ENCODE data around the gene CCDC91. TPM values are rescaled to one million over a fixed set of nuclear protein-coding genes. Genes with fewer than 3 reads are reported as not detected.

Gene CCDC91
- total RNA-seq, 2 donors from 2014 or later = 62.5 to 65.3 TPM

- no peak for DNase-seq
- H3K27me3 Mint-ChIP-seq = no peaks in the 10 kb centered on the region
- ATAC-seq = no peak
- H3K4me1 Mint-ChIP-seq = no peaks in the 10 kb centered on the region
- H3K4me3 Mint-ChIP-seq = no peak overlapping the region
- no peak overlapping the region for H3K27ac Mint-ChIP-seq
- peaks cover 2% of the 10 kb centered on the region for H3K36me3 Mint-ChIP-seq (ENCODE audit: low read depth)
- H3K9me3 ChIP-seq (ENCODE audit: control insufficient read depth, low read length, poor library complexity, severe bottlenecking) = no peaks in the 10 kb centered on the region
Observed at GRCh38 chr12:28570811-28571210, 380.6 kb downstream of the CCDC91 start.

- no peak overlapping the region for H3K27ac Mint-ChIP-seq
- DNase-seq (no peak), ATAC-seq (no peak)
- no peak overlapping the region for H3K4me3 Mint-ChIP-seq
- no peaks in the 10 kb centered on the region for H3K27me3 Mint-ChIP-seq
- no peaks in the 10 kb centered on the region for H3K36me3 Mint-ChIP-seq (ENCODE audit: low read depth)
- no peaks in the 10 kb centered on the region for H3K9me3 ChIP-seq (ENCODE audit: control insufficient read depth, low read length, poor library complexity, severe bottlenecking)
- no peaks in the 10 kb centered on the region for H3K4me1 Mint-ChIP-seq
Observed at GRCh38 chr12:28574746-28575592, 384.7 kb downstream of the CCDC91 start.

- no peak for ATAC-seq
Observed at GRCh38 chr12:28575593-28576205, 385.4 kb downstream of the CCDC91 start.

GRCh38 chr12:28578361-28578760 is 388.1 kb downstream of the CCDC91 start:
- no peak overlapping the region for H3K4me3 Mint-ChIP-seq
- H3K9me3 ChIP-seq (ENCODE audit: control insufficient read depth, low read length, poor library complexity, severe bottlenecking) = no peaks in the 10 kb centered on the region
- H3K36me3 Mint-ChIP-seq (ENCODE audit: low read depth) = no peaks in the 10 kb centered on the region
- no peak for ATAC-seq
- no peak overlapping the region for H3K27ac Mint-ChIP-seq
- H3K27me3 Mint-ChIP-seq = no peaks in the 10 kb centered on the region
- no peaks in the 10 kb centered on the region for H3K4me1 Mint-ChIP-seq
- DNase-seq = no peak

More at GRCh38 chr12:28575593-28576205, 385.4 kb downstream of the CCDC91 start:
- DNase-seq = no peak
- Mint-ChIP-seq H3K4me3 (no peak overlapping the region), H3K27me3 (no peaks in the 10 kb centered on the region), H3K4me1 (no peaks in the 10 kb centered on the region), H3K27ac (no peak overlapping the region), H3K36me3 (ENCODE audit: low read depth) (no peaks in the 10 kb centered on the region)
- no peaks in the 10 kb centered on the region for H3K9me3 ChIP-seq (ENCODE audit: control insufficient read depth, low read length, poor library complexity, severe bottlenecking)

GRCh38 chr12:28578833-28579252 is 388.6 kb downstream of the CCDC91 start:
- no peaks in the 10 kb centered on the region for H3K27me3 Mint-ChIP-seq
- no peak overlapping the region for H3K4me3 Mint-ChIP-seq
- H3K27ac Mint-ChIP-seq = no peak overlapping the region
- DNase-seq (no peak), ATAC-seq (no peak)
- H3K9me3 ChIP-seq (ENCODE audit: control insufficient read depth, low read length, poor library complexity, severe bottlenecking) = no peaks in the 10 kb centered on the region
- no peaks in the 10 kb centered on the region for H3K4me1 Mint-ChIP-seq
- no peaks in the 10 kb centered on the region for H3K36me3 Mint-ChIP-seq (ENCODE audit: low read depth)

- no peak for DNase-seq
- H3K27ac Mint-ChIP-seq = no peak overlapping the region
- no peaks in the 10 kb centered on the region for H3K4me1 Mint-ChIP-seq
- H3K36me3 Mint-ChIP-seq (ENCODE audit: low read depth) = no peaks in the 10 kb centered on the region
- H3K9me3 ChIP-seq (ENCODE audit: control insufficient read depth, low read length, poor library complexity, severe bottlenecking) = no peaks in the 10 kb centered on the region
- no peak for ATAC-seq
- H3K27me3 Mint-ChIP-seq = no peaks in the 10 kb centered on the region
- H3K4me3 Mint-ChIP-seq = no peak overlapping the region
Observed at GRCh38 chr12:28582672-28583376, 392.6 kb downstream of the CCDC91 start.

- Mint-ChIP-seq H3K27ac (no peak overlapping the region), H3K4me3 (no peak overlapping the region), H3K36me3 (ENCODE audit: low read depth) (no peaks in the 10 kb centered on the region), H3K27me3 (no peaks in the 10 kb centered on the region), H3K4me1 (no peaks in the 10 kb centered on the region)
- H3K9me3 ChIP-seq (ENCODE audit: control insufficient read depth, low read length, poor library complexity, severe bottlenecking) = no peaks in the 10 kb centered on the region
- DNase-seq (no peak), ATAC-seq (no peak)
Observed at GRCh38 chr12:28583701-28584261, 393.5 kb downstream of the CCDC91 start.

GRCh38 chr12:28585146-28585545 is 394.9 kb downstream of the CCDC91 start:
- ATAC-seq = no peak
- no peaks in the 10 kb centered on the region for H3K36me3 Mint-ChIP-seq (ENCODE audit: low read depth)
- no peaks in the 10 kb centered on the region for H3K4me1 Mint-ChIP-seq
- H3K27me3 Mint-ChIP-seq = no peaks in the 10 kb centered on the region
- no peaks in the 10 kb centered on the region for H3K9me3 ChIP-seq (ENCODE audit: control insufficient read depth, low read length, poor library complexity, severe bottlenecking)
- no peak overlapping the region for H3K27ac Mint-ChIP-seq
- DNase-seq = no peak
- H3K4me3 Mint-ChIP-seq = no peak overlapping the region

- Mint-ChIP-seq H3K27ac (no peak overlapping the region), H3K4me1 (no peaks in the 10 kb centered on the region), H3K4me3 (no peak overlapping the region), H3K27me3 (no peaks in the 10 kb centered on the region), H3K36me3 (ENCODE audit: low read depth) (no peaks in the 10 kb centered on the region)
- no peaks in the 10 kb centered on the region for H3K9me3 ChIP-seq (ENCODE audit: control insufficient read depth, low read length, poor library complexity, severe bottlenecking)
- DNase-seq (no peak), ATAC-seq (no peak)
Observed at GRCh38 chr12:28586481-28586880, 396.2 kb downstream of the CCDC91 start.

GRCh38 chr12:28591831-28592230 is 401.6 kb downstream of the CCDC91 start:
- no peak overlapping the region for H3K4me3 Mint-ChIP-seq
- DNase-seq (no peak), ATAC-seq (no peak)
- H3K9me3 ChIP-seq (ENCODE audit: control insufficient read depth, low read length, poor library complexity, severe bottlenecking) = no peaks in the 10 kb centered on the region
- H3K4me1 Mint-ChIP-seq = no peaks in the 10 kb centered on the region
- H3K36me3 Mint-ChIP-seq (ENCODE audit: low read depth) = no peaks in the 10 kb centered on the region
- no peak overlapping the region for H3K27ac Mint-ChIP-seq
- no peaks in the 10 kb centered on the region for H3K27me3 Mint-ChIP-seq

Other genes starting within 250 kb of the CCDC91 start
- not detected for gene PTHLH, start 217.7 kb upstream of the CCDC91 start, total RNA-seq